GM06990 (cell line): ENCODE results near the gene SPATA31D3.
"Not testable (repeated sequence)": the region's sequence is repeated elsewhere in the genome, so short reads cannot be mapped to it uniquely, and the experiment has no call there.

ENCODE experiments used
- DNase-seq: peaks from one replicate; pipeline ENCODE4 v3.0.0-alpha.2; 2011; ENCODE audit not compliant: insufficient read length; ENCODE audit errors: extremely low read depth
- H3K27me3 ChIP-seq: replicated peaks from 2 replicates; pipeline ENCODE4 v1.6.0; 2011; ENCODE audit warnings: low read length; ENCODE audit not compliant: control insufficient read depth, insufficient read depth
- H3K36me3 ChIP-seq: 2 replicates; pipeline ENCODE4 v1.5.1; 2011; ENCODE audit warnings: low read length; ENCODE audit not compliant: control insufficient read depth, insufficient read depth
- H3K4me3 ChIP-seq: replicated peaks from 2 replicates; pipeline ENCODE4 v1.5.1; 2011; ENCODE audit warnings: low read depth, mild to moderate bottlenecking, control low read depth, low read length
- CTCF ChIP-seq: IDR thresholded peaks from 2 replicates; pipeline ENCODE4 v1.5.1; 2011; ENCODE audit warnings: low read length, control low read depth, mild to moderate bottlenecking, inconsistent platforms; ENCODE audit not compliant: insufficient read depth, poor library complexity, severe bottlenecking

The SPATA31D3 gene

GRCh38 chr9:81902626-81903025 lies 40.7 kb upstream of the SPATA31D3 start:
- no peak for TF ChIP-seq CTCF
- Histone ChIP-seq H3K36me3 (no peaks in the 10 kb centered on the region), H3K4me3 (no peak overlapping the region), H3K27me3 (no peaks in the 10 kb centered on the region)
- no peak for DNase-seq

GRCh38 chr9:81906671-81907070 lies 36.6 kb upstream of the SPATA31D3 start:
- DNase-seq = no peak

GRCh38 chr9:81912135-81912534 lies 31.2 kb upstream of the SPATA31D3 start:
- no peak for TF ChIP-seq CTCF
- Histone ChIP-seq H3K27me3 (no peaks in the 10 kb centered on the region), H3K36me3 (no peaks in the 10 kb centered on the region), H3K4me3 (no peak overlapping the region)
- no peak for DNase-seq

More at GRCh38 chr9:81906671-81907070, 36.6 kb upstream of the SPATA31D3 start:
- no peak for TF ChIP-seq CTCF
- no peaks in the 10 kb centered on the region for H3K36me3 ChIP-seq
- H3K27me3 ChIP-seq = no peaks in the 10 kb centered on the region
- no peak overlapping the region for H3K4me3 ChIP-seq

GRCh38 chr9:81915801-81916505 lies 27.3 kb upstream of the SPATA31D3 start:
- no peak overlapping the region for H3K4me3 ChIP-seq
- no peak for DNase-seq
- H3K27me3 ChIP-seq = no peaks in the 10 kb centered on the region
- no peaks in the 10 kb centered on the region for H3K36me3 ChIP-seq
- TF ChIP-seq CTCF = no peak

- H3K4me3 ChIP-seq, H3K36me3 ChIP-seq, H3K27me3 ChIP-seq, DNase-seq: not testable (repeated sequence)
Measured at GRCh38 chr9:81918507-81918906, 24.8 kb upstream of the SPATA31D3 start.

- DNase-seq, H3K27me3 ChIP-seq, H3K4me3 ChIP-seq, H3K36me3 ChIP-seq: not testable (repeated sequence)
Measured at GRCh38 chr9:81928305-81928704, 15.0 kb upstream of the SPATA31D3 start, which contains the start of gene SPATA31D4. SPATA31D4 (plus strand) TSS chr9:81928428; CDS start chr9:81928514, 86 bp downstream.

- H3K27me3 ChIP-seq, H3K4me3 ChIP-seq, H3K36me3 ChIP-seq, DNase-seq: not testable (repeated sequence)
Measured at GRCh38 chr9:81930147-81930546, 13.2 kb upstream of the SPATA31D3 start.

- H3K36me3 ChIP-seq, H3K4me3 ChIP-seq, H3K27me3 ChIP-seq, DNase-seq: not testable (repeated sequence)
Measured at GRCh38 chr9:81933547-81933946, 9.8 kb upstream of the SPATA31D3 start.

GRCh38 chr9:81948650-81949049 lies 5.3 kb downstream of the SPATA31D3 start:
- not testable (repeated sequence) for H3K36me3 ChIP-seq, DNase-seq, H3K27me3 ChIP-seq, H3K4me3 ChIP-seq
